SK-N-SH (cell line): ENCODE data around the gene PTPN18. TPM values are rescaled to one million over a fixed set of nuclear protein-coding genes. Genes with fewer than 3 reads are reported as not detected.

Source experiments
- CTCF ChIA-PET: fragments of 300-600, 350-600 bp; formaldehyde crosslinking; extraction: SDS; loops from one replicate; lab custom pipeline; 2021; lab: Yijun Ruan, JAX
- POLR2A ChIA-PET: fragments of 350-600 bp; sonication (Branson Sonifier 250); formaldehyde crosslinking; extraction: SDS; loops from one replicate; lab custom pipeline; 2020; ENCODE audit warnings: antibody characterized with exemption, inconsistent platforms; lab: Yijun Ruan, JAX
- DNase-seq: peaks from one replicate; pipeline ENCODE4 v3.0.0; 2012
- H2AFZ ChIP-seq: fragments of 200-600 bp; sonication (generic); 2 replicates; pipeline ENCODE4 v1.8.1; 2016; ENCODE audit warnings: antibody characterized with exemption, mild to moderate bottlenecking, low read depth
- H3F3A ChIP-seq: fragments of 200-600 bp; sonication (generic); replicated peaks from 2 replicates; pipeline ENCODE3; 2016; ENCODE audit warnings: antibody characterized with exemption, mild to moderate bottlenecking; ENCODE audit not compliant: insufficient read depth
- H3K27ac ChIP-seq, 2 experiments: fragments of 200-500 bp in 1 of 2; fragments of 200-600 bp in 1 of 2; sonication (Bioruptor generic) in 1 of 2; sonication (generic), shearing (Covaris generic) in 1 of 2; 2 replicates each; pipeline versions ENCODE4 v1.5.1 to v1.6.1; 2014 to 2016; ENCODE audit warnings: low read depth in 2 of 2, inconsistent platforms in 1 of 2, low read length in 1 of 2, mild to moderate bottlenecking in 1 of 2, mixed read lengths in 1 of 2
- H3K27me3 ChIP-seq: fragments of 200-600 bp; sonication (generic), shearing (Covaris generic); 2 replicates; pipeline ENCODE4 v1.6.1; 2016; ENCODE audit warnings: mixed run types; ENCODE audit not compliant: insufficient read depth
- H3K36me3 ChIP-seq, 2 experiments: fragments of 200-500 bp in 1 of 2; fragments of 200-600 bp in 1 of 2; sonication (Bioruptor generic) in 1 of 2; sonication (generic) in 1 of 2; replicated peaks in 1 of 2; 2 replicates each; pipeline versions ENCODE3 to v1.5.1; 2014 to 2016; ENCODE audit warnings: low read length in 1 of 2, mild to moderate bottlenecking in 1 of 2; ENCODE audit not compliant: insufficient read depth in 2 of 2, control insufficient read depth in 1 of 2
- H3K4me1 ChIP-seq, 2 experiments: fragments of 200-500 bp in 1 of 2; fragments of 200-600 bp in 1 of 2; sonication (Bioruptor generic) in 1 of 2; sonication (generic), shearing (Covaris generic) in 1 of 2; 2 replicates each; pipeline versions ENCODE4 v1.5.1 to v1.6.1; 2014 to 2016; ENCODE audit warnings: low read depth in 1 of 2, low read length in 1 of 2, mixed run types in 1 of 2; ENCODE audit not compliant: insufficient read depth in 2 of 2, control insufficient read depth in 1 of 2
- H3K4me2 ChIP-seq: fragments of 200-600 bp; sonication (generic), shearing (Covaris generic); 2 replicates; pipeline ENCODE4 v1.6.1; 2017; ENCODE audit warnings: mixed run types
- H3K4me3 ChIP-seq, 2 experiments: fragments of 200-500 bp in 1 of 2; fragments of 200-600 bp in 1 of 2; sonication (Bioruptor generic) in 1 of 2; sonication (generic), shearing (Covaris generic) in 1 of 2; 2 replicates each; pipeline versions ENCODE4 v1.5.1 to v1.8.1; 2014 to 2016; ENCODE audit warnings: low read depth in 2 of 2, inconsistent platforms in 1 of 2, low read length in 1 of 2, mild to moderate bottlenecking in 1 of 2, mixed read lengths in 1 of 2, moderate library complexity in 1 of 2
- H3K79me2 ChIP-seq: fragments of 200-600 bp; sonication (generic); 2 replicates; pipeline ENCODE4 v1.8.1; 2017; ENCODE audit warnings: mild to moderate bottlenecking; ENCODE audit not compliant: insufficient read depth
- H3K9ac ChIP-seq: fragments of 200-600 bp; sonication (generic); 2 replicates; pipeline ENCODE4 v1.6.1; 2017; ENCODE audit warnings: mixed run types
- H3K9me2 ChIP-seq: fragments of 200-600 bp; sonication (generic); 2 replicates; pipeline ENCODE4 v1.6.1; 2017; ENCODE audit warnings: mixed run types
- H3K9me3 ChIP-seq: fragments of 200-600 bp; sonication (generic); 2 replicates; pipeline ENCODE4 v1.6.1; 2017; ENCODE audit warnings: mixed run types, mild to moderate bottlenecking, moderate library complexity
- H4K20me1 ChIP-seq: fragments of 200-600 bp; sonication (generic); 2 replicates; pipeline ENCODE4 v1.6.1; 2017; ENCODE audit warnings: mild to moderate bottlenecking, mixed run types; ENCODE audit not compliant: insufficient read depth
- EP300 ChIP-seq, 2 experiments: IDR thresholded peaks; 2 replicates each; pipeline versions ENCODE4 v1.4.0 to v1.6.1; 2012; ENCODE audit warnings: borderline replicate concordance in 1 of 2, low read depth in 1 of 2, low read length in 1 of 2
- FOXM1 ChIP-seq: IDR thresholded peaks from 2 replicates; pipeline ENCODE4 v1.4.0; 2012; ENCODE audit warnings: low read depth, mild to moderate bottlenecking
- GABPA ChIP-seq: IDR thresholded peaks from 2 replicates; pipeline ENCODE4 v1.4.0; 2012; ENCODE audit warnings: low read depth, mild to moderate bottlenecking
- JUND ChIP-seq: IDR thresholded peaks from 2 replicates; pipeline ENCODE4 v1.4.0; 2012
- MAX ChIP-seq: IDR thresholded peaks from 2 replicates; pipeline ENCODE4 v1.4.0; 2012; ENCODE audit warnings: low read depth
- MEF2A ChIP-seq: IDR thresholded peaks from 2 replicates; pipeline ENCODE4 v1.4.0; 2012; ENCODE audit warnings: low read depth, borderline replicate concordance
- NFIC ChIP-seq: IDR thresholded peaks from 2 replicates; pipeline ENCODE4 v1.4.0; 2012; ENCODE audit warnings: borderline replicate concordance
- PBX3 ChIP-seq: IDR thresholded peaks from 2 replicates; pipeline ENCODE4; 2012
- POLR2AphosphoS5 ChIP-seq: IDR thresholded peaks from 2 replicates; pipeline ENCODE4 v1.6.1; 2012; ENCODE audit warnings: low read depth, low read length
- RFX5 ChIP-seq: IDR thresholded peaks from 2 replicates; pipeline ENCODE4 v1.6.1; 2012; ENCODE audit warnings: mild to moderate bottlenecking, improper control_type of control experiment, low read length
- WGBS: methylation state at CpG from one replicate; pipeline ENCODE4 v1.1.6; 2017; ENCODE audit warnings: low lambda C conversion rate; 5-methylcytosine and 5-hydroxymethylcytosine counted together
- polyA plus RNA-seq, 3 experiments: library from polyadenylated mRNA; depleted of rRNA; stranded (reverse); fragments of >200 nt; gene quantifications; 2 replicates each; pipeline ENCODE4 v1.2.3, GENCODE V29; 2012
- TF ChIP-seq, protein P1 (sequence below): fragments of 200-600 bp; sonication (generic); IDR thresholded peaks from 2 replicates; pipeline ENCODE4 v1.6.1; 2017; ENCODE audit warnings: antibody characterized with exemption, mild to moderate bottlenecking, moderate library complexity
- TF ChIP-seq, protein P2 (sequence below): IDR thresholded peaks from 2 replicates; pipeline ENCODE4 v1.4.0; 2012; ENCODE audit warnings: low read depth, borderline replicate concordance

The PTPN18 gene
- polyA plus RNA-seq, 1 of the 3 experiments (the other 2 are of a cell fraction): 30.4 TPM

- TF ChIP-seq MEF2A (no peak), EP300 (IDR thresholded peaks at IDR 0.05; ENCODE audit: borderline replicate concordance in 1 of 2, low read depth in 1 of 2, low read length in 1 of 2) (no peak)
These were observed 681 bp upstream of the PTPN18 start (continued) for GRCh38 chr2:130355172-130355577.

GRCh38 chr2:130357864-130358263 lies 2.0 kb downstream of the PTPN18 start:
- Histone ChIP-seq H4K20me1 (no peaks in the 10 kb centered on the region), H3K36me3 (no peaks in the 10 kb centered on the region), H2AFZ (no peak overlapping the region), H3F3A (no peaks in the 10 kb centered on the region), H3K4me3 (no peak overlapping the region), H3K4me2 (no peak overlapping the region), H3K4me1 (peaks cover 0 to 24% of the 10 kb centered on the region in 2 experiments; a peak in 2 of 4 replicates), H3K27me3 (no peaks in the 10 kb centered on the region), H3K27ac (no peak overlapping the region), H3K9me2 (no peaks in the 10 kb centered on the region), H3K79me2 (no peaks in the 10 kb centered on the region; the same call in 1 of the 2 replicates), H3K9ac (no peak overlapping the region), H3K9me3 (no peaks in the 10 kb centered on the region)
- POLR2A ChIA-PET: no interaction called here
- TF ChIP-seq PBX3 (no peak), FOXM1 (no peak)
- TF ChIP-seq, protein P1, sequence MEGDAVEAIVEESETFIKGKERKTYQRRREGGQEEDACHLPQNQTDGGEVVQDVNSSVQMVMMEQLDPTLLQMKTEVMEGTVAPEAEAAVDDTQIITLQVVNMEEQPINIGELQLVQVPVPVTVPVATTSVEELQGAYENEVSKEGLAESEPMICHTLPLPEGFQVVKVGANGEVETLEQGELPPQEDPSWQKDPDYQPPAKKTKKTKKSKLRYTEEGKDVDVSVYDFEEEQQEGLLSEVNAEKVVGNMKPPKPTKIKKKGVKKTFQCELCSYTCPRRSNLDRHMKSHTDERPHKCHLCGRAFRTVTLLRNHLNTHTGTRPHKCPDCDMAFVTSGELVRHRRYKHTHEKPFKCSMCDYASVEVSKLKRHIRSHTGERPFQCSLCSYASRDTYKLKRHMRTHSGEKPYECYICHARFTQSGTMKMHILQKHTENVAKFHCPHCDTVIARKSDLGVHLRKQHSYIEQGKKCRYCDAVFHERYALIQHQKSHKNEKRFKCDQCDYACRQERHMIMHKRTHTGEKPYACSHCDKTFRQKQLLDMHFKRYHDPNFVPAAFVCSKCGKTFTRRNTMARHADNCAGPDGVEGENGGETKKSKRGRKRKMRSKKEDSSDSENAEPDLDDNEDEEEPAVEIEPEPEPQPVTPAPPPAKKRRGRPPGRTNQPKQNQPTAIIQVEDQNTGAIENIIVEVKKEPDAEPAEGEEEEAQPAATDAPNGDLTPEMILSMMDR: no peak
- TF ChIP-seq, protein P2, sequence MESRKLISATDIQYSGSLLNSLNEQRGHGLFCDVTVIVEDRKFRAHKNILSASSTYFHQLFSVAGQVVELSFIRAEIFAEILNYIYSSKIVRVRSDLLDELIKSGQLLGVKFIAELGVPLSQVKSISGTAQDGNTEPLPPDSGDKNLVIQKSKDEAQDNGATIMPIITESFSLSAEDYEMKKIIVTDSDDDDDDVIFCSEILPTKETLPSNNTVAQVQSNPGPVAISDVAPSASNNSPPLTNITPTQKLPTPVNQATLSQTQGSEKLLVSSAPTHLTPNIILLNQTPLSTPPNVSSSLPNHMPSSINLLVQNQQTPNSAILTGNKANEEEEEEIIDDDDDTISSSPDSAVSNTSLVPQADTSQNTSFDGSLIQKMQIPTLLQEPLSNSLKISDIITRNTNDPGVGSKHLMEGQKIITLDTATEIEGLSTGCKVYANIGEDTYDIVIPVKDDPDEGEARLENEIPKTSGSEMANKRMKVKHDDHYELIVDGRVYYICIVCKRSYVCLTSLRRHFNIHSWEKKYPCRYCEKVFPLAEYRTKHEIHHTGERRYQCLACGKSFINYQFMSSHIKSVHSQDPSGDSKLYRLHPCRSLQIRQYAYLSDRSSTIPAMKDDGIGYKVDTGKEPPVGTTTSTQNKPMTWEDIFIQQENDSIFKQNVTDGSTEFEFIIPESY: no peak
- DNase-seq: no peak
- WGBS: 93% methylated on average over 7 of the region's 7 CpGs
- CTCF ChIA-PET: no interaction called here

- H3K79me2 ChIP-seq: no peaks in the 10 kb centered on the region
- H3K27ac ChIP-seq: no peak overlapping the region
- H3K4me2 ChIP-seq: no peak overlapping the region
- POLR2A ChIA-PET: no interaction called here
- no peak overlapping the region for H3K9ac ChIP-seq
- H3K4me3 ChIP-seq: no peak overlapping the region
- no peaks in the 10 kb centered on the region for H3F3A ChIP-seq
- no peak for TF ChIP-seq RFX5
- TF ChIP-seq, protein P2: no peak
- no peak for TF ChIP-seq GABPA
- no peak for TF ChIP-seq MAX
- no peak for TF ChIP-seq NFIC
- no peak for TF ChIP-seq PBX3
- TF ChIP-seq POLR2AphosphoS5: no peak
- no peak for TF ChIP-seq JUND
- no peaks in the 10 kb centered on the region for H4K20me1 ChIP-seq
- WGBS: 96% methylated on average over 26 of the region's 33 CpGs
- DNase-seq: no peak
- no peaks in the 10 kb centered on the region for H3K9me3 ChIP-seq
- no peaks in the 10 kb centered on the region for H3K36me3 ChIP-seq
- CTCF ChIA-PET: no interaction called here
- peaks cover 0 to 17% of the 10 kb centered on the region in 2 experiments; a peak in 2 of 4 replicates for H3K4me1 ChIP-seq
- no peaks in the 10 kb centered on the region for H3K27me3 ChIP-seq
- H3K9me2 ChIP-seq: no peaks in the 10 kb centered on the region
- H2AFZ ChIP-seq: no peak overlapping the region
These were observed 2.8 kb downstream of the PTPN18 start for GRCh38 chr2:130358420-130359350.
